Ammon's horn (tissue), 1 donor: ENCODE measurements around the gene WDR54.

Experiments used
- DNase-seq: peaks from one replicate; pipeline ENCODE4 v3.0.0-alpha.2; 2016; ENCODE audit warnings: low spot score

The WDR54 gene

GRCh38 chr2:74421221-74421870, at the start of gene WDR54, which contains the start of gene C2orf81:
Gene WDR54 (plus strand): TSS chr2:74421730. CDS start chr2:74422154, 424 bp downstream.
Gene C2orf81 (minus strand): TSS chr2:74421619. CDS start chr2:74421560, 59 bp downstream.
- peak; percentile 90 for DNase-seq

GRCh38 chr2:74372674-74373073, 48.9 kb upstream of the WDR54 start:
- DNase-seq, result no peak

GRCh38 chr2:74373221-74373676, 48.3 kb upstream of the WDR54 start:
- no peak for DNase-seq

- DNase-seq, result no peak
Observed at GRCh38 chr2:74373985-74374384, 47.5 kb upstream of the WDR54 start.

GRCh38 chr2:74374509-74375205, 46.9 kb upstream of the WDR54 start:
- DNase-seq, result peak; percentile 99

- DNase-seq, result no peak
Observed at GRCh38 chr2:74375838-74376237, 45.7 kb upstream of the WDR54 start.

GRCh38 chr2:74378007-74378406, 43.5 kb upstream of the WDR54 start:
- no peak for DNase-seq

- DNase-seq, result peak; percentile 92
Observed at GRCh38 chr2:74379851-74380789, 41.4 kb upstream of the WDR54 start, which contains the start of gene DCTN1. Gene DCTN1 (minus strand): TSS chr2:74380311. CDS start chr2:74380037, 274 bp downstream.

GRCh38 chr2:74381751-74382150, 39.8 kb upstream of the WDR54 start:
- no peak for DNase-seq

GRCh38 chr2:74383254-74383653, 38.3 kb upstream of the WDR54 start:
- DNase-seq, result no peak

- DNase-seq, result no peak
Observed at GRCh38 chr2:74384051-74384450, 37.5 kb upstream of the WDR54 start.

- DNase-seq, result peak; percentile 81
Observed at GRCh38 chr2:74385396-74385795, 36.1 kb upstream of the WDR54 start.

GRCh38 chr2:74387346-74387745, 34.2 kb upstream of the WDR54 start:
- peak; percentile 50 for DNase-seq

GRCh38 chr2:74390606-74391005, 30.9 kb upstream of the WDR54 start:
- no peak for DNase-seq

- DNase-seq, result no peak
Observed at GRCh38 chr2:74391209-74391579, 30.3 kb upstream of the WDR54 start.

GRCh38 chr2:74391580-74392448, 29.7 kb upstream of the WDR54 start:
- DNase-seq, result peak; percentile 97

- DNase-seq, result no peak
Observed at GRCh38 chr2:74392449-74392743, 29.1 kb upstream of the WDR54 start.

- DNase-seq, result no peak
Observed at GRCh38 chr2:74393525-74393924, 28.0 kb upstream of the WDR54 start.

- DNase-seq, result no peak
Observed at GRCh38 chr2:74396149-74396548, 25.4 kb upstream of the WDR54 start.

- no peak for DNase-seq
Observed at GRCh38 chr2:74399785-74400184, 21.7 kb upstream of the WDR54 start.

GRCh38 chr2:74401891-74402290, 19.6 kb upstream of the WDR54 start:
- no peak for DNase-seq

- no peak for DNase-seq
Observed at GRCh38 chr2:74406035-74406434, 15.5 kb upstream of the WDR54 start.
